Left lobe of liver (tissue), 2 donors: ENCODE data around the gene GTF2A1. TPM values are rescaled to one million over a fixed set of nuclear protein-coding genes. Genes with fewer than 3 reads are reported as not detected.

Experiments used
- ATAC-seq: fragments of 200-7000 bp; cut with Tn5 transposase; one replicate; pipeline ENCODE4 v1.9.1; 2020; ENCODE audit warnings: mild to moderate bottlenecking, moderate library complexity
- DNase-seq: peaks from one replicate; pipeline ENCODE4 v3.0.0-alpha.2; 2020; ENCODE audit warnings: low spot score
- total RNA-seq: library from RNA; stranded (reverse); gene quantifications from one replicate; pipeline ENCODE4 v1.2.1, GENCODE V29; 2021
- donor health status: DM: no; HTN: no; CAD: no; lungs with moderate emphysema.
- donor health status: DM: no; HTN: yes; CAD: no.

GTF2A1 gene
- total RNA-seq, 1 donor from 2014 or later, result 11.1 TPM

DNA sequence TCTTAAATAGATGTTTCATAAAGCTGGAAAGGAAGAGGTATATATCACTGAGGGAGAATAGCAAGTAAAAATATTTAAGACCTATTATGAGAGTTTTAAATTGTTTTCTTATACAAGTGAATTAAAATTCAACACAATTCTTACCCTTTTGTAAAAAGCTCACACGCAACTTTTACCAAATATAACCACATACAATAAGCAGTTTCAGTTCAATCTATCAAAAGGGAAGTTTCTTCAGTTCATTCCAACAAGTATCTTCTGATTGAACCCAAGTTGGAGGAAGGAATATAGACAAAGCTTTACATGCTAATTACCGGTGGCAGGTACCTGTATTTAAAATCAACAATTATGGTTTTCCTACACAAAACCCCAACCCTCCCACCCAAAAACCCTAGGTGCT, 41.1 kb downstream of the GTF2A1 start:
- DNase-seq (no peak), ATAC-seq (no peak)

DNA sequence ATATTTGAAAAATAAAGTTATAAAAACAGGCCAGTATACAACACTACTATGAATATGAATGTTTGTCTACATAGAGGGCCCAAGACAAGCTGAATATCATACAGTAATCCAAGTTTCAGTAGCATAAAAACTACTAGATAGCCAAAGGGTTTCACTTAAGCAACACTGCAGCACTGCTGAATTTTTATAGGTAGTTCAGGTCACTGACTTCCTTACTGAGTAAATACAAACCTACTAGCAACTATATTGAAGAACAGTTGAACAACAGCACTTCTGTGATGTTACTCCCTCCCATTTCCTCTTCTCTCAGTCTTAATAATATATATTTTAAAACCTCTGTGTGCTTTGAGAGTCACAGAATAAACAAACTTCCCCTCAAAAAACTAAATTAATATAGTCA, 42.7 kb downstream of the GTF2A1 start:
- ATAC-seq (peak; percentile 86), DNase-seq (no peak)

DNA sequence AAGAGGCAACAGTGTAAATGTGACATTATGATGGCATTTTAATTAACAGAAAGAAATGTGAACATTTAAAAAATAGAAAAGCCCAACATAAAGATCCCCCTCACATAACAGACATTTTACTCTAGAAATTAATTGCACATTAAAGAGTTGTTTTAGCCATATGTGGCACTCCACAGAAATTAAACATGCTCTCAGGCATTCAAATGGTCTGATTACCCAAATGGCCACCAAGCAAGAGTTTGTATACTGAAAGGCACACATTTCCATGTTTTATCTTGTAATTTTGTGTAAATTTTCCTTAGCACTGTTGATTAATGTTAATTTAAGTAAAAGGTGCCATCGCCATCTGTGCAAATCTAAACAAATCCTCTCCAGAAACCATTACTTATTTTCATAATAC, 43.5 kb downstream of the GTF2A1 start:
- ATAC-seq, result peak; percentile 19
- DNase-seq, result no peak

DNA sequence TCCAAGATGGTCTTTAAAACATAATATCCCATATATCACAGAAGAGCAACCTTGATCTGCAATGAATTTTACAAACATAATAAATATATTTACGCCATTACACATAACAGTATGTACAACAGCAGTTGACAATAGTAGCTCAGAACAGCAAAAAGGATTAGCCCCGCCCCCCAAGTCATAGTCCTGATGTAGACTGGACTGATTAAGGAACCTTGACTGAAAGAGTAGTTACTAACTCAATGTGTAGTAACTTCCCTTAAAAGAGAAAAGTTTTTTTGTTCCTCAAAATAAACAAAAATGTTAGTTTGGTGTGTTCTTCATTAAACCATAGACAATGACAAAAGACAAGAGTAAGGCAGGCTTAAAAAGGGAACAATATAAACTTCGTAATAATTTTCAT, 44.5 kb downstream of the GTF2A1 start:
- ATAC-seq (peak; percentile 33), DNase-seq (no peak)

DNA sequence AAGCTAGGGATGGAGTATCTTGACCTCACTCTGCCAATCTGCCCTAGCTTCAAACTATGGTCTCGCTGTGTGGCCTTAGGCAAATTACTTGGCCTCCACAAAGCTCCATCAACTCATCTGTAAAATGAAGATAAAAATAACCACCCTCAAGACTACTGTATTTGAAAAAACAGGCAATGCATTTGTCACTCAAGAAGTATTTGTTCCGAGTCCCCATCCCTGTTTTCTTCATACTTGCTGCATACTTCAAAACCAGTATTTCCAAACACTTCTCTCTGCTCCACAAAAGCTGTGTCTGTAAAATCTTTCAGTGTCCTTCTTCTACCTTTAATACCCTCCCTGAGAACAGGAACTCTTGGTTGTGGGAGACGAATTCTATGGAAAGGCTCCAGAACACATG, 47.9 kb downstream of the GTF2A1 start:
- DNase-seq (no peak), ATAC-seq (no peak)

DNA sequence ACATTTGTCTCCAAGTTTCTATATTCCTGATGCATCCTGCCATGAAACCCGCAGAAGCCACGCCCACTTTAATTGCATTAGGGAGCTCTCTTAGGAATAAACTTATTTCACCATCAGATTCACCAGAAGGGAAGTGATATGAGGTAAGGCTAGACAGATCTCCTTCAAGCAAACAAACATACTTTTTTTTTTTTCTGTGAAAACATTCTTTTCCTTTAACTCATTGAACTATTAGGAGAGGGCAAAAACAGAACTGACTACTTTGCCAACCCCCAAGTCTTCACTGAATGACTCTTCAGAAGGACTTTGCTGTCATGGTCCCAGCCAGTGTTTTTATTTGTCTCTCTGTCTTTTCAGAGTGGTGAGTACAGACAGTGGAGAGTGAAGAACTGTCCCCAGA, 48.4 kb downstream of the GTF2A1 start:
- ATAC-seq (no peak), DNase-seq (no peak)

DNA sequence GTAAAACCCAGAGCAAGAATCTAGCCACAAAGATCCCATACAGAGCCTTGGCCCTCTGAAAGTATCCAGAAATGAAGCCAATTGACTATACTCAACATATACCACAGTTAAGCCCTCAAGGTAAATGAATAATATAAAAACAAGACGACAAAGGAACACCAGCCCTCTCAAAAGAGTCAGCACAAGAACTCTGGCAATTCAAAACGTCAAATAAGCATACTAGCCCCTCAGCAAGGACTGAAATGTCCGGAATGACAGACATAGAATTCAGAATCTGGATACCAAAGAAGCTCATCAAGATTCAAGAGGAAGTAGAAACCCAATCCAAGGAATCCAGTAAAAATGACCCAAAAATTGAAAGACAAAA, 49.9 kb downstream of the GTF2A1 start:
- no peak for DNase-seq
- no peak for ATAC-seq

DNA sequence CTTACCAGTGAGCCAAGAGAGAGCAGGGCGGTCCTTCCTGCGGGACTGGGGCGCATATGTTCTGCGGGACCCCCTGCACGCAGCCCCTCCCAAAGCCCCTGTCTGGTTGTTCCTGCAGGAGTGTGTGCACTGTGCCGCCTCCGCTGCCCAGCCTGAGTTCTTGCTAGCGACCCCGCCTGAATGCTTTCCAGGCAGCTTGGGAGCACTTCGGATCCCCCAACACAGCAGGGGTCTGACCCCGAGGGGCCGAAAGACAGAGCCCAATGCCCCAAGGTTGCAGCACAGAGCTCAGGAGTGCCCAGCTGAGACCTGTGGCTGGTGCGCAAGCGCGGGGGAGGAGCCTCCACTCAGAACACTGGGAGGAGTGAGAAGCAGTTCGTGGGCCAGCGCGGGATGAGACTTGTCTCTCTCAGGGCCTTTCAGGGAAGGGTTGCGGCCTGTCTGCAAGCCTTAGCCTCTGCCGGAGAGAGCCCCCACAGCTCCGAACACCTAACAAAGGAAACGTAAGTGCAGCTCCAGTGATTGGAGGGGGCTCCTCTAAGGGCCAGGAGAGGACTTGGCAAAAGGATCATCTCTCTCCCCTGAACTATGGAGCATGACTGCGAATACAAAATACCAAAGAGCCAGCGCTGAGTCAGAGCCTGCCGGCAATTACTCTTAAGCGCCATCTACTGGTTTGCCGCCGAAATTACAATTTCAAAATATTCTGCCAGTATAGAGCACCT, 50.5 kb downstream of the GTF2A1 start:
- ATAC-seq (peak; percentile 95), DNase-seq (peak; percentile 94)

DNA sequence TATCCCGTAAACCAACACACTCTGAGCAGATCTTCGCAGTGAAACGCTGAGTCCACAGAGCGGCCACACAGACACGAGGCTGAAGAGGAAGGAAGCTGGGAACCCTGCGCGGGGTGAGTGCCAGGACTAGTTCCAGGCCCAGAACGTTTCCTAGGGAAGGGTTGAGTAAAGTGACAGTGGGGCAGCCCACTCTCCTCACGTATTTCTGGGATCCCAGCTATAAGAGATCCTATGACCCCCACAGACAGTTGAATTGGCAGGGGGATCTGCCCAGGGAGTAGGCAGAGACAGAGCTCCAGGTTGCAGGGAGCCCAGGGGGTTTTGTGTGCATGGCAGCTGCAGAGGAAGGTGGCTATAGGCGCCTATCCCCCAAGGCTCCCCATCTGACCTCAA, 51.1 kb downstream of the GTF2A1 start:
- peak; percentile 70 for ATAC-seq
- DNase-seq, result peak; percentile 74

DNA sequence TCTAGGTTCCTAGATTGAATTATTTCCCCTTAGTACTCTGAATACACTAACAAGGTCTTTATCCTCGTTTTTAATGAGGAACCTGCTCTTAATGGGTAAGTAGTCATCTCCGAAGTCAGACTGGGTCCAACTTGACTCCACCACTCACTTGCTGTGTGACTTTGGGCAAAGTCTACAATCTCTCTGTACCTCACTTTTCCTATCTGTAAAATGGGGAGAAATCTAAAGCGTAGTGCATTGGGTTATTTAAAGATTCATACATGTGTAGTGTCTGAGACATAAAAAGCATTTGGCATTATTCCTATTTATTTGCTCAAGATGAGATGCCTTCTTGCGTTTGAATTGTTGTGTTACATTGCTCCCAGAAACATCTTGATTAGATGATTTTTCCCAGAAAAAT, 51.5 kb downstream of the GTF2A1 start:
- no peak for DNase-seq
- no peak for ATAC-seq

DNA sequence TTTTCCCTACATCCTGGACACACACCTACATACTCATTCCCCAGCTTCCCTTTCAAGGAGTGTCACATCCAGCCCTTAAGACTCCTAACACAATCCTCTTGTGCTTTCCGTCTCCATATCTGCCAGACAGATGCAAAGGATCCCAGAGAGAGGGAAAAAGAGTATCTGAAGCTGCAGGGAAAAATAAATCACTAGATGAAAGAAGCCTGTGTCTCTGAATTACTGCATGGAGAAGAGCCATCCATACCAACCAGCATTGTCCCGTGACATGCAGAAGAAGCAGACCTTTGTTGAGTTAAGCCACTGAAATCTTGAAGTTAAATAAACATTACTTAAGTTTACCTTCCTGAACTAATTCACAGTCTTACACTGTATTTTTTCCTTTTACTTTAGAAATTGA, 54.6 kb downstream of the GTF2A1 start:
- DNase-seq, result no peak
- ATAC-seq, result no peak

DNA sequence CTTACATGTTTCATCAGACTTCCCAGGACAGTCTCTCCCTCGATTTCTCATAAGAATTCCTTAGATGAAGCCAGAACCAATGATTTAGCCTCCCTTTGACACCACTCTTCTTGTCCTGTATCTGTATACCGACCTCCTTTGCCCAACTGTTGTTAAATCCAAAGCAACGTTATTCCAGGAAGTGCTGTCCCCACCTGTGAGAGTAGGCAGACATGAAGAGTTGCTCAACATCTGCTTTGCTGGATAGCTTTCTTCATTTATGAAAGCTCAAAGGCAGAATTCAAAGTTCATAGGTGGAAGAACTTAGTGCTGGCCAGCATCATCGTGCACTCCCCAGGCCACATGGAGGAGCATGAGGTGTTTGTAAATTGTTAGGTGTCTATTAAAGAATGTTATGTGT, 55.6 kb downstream of the GTF2A1 start:
- ATAC-seq (peak; percentile 59), DNase-seq (peak; percentile 63)

DNA sequence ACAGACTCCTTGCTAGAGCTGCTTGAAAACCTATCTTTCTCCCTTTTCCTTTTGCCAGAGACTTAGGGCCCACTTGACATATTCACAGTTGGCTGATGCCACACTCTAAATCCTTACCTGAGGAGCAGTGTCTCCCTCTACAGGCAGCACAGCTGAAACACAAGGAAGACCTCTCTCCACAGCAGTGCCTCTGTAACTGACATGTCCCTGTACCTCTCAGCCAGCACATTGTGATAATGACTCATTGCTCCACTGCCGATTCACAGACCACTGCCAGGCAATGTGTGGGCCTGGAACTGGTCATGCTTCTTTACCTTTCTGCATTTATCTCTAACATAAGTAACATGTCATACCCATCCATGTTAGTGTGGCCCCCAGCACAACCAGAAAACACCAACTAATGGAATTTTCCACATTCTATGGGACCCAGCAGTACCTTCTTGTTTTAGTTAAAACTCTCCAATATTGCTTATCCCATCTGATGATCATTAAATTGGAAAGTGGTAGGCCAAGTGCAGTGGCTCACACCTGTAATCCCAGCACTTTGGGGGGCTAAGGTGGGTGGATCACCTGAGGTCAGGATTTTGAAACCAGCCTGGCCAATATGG, 56.5 kb downstream of the GTF2A1 start:
- peak; percentile 79 for DNase-seq
- ATAC-seq, result peak; percentile 90

DNA sequence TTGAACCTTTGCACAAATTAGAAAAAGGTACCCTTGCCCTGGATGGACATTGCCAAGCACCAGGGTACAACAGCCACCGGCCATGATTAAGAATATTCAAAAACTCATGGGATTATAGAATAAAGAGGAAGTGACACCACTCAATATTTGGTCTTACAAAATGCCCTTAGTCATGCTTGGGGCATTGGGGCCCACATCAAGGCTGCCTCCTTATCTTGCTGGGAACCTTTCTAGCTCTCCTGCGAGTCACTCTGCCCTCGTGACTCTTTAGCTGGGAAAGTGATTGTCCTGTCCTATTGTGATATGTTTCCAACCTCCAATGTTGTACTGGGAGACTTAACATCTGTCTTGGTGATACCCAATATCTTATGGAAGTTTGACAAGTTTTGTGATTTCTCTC, 57.8 kb downstream of the GTF2A1 start:
- DNase-seq (no peak), ATAC-seq (no peak)

DNA sequence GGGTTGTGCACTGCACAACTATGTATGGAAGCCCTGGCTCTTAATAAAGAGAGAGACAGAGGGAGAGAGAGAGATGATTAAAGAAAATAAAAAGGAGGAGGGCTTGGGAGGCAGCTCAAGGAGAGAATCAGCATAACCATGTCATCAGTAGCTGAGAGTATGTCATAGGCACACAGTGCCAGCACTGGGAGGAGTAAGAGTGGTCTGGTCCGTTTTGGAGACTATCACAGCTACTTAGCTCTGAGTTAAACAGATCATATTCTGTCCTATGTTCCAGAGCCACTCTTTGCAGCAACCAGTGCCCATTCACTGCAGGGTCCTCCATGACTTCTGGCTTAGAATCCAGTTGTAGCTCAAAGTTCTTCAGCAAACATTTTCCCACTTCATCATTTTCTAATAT, 59.0 kb downstream of the GTF2A1 start:
- ATAC-seq, result no peak
- no peak for DNase-seq

DNA sequence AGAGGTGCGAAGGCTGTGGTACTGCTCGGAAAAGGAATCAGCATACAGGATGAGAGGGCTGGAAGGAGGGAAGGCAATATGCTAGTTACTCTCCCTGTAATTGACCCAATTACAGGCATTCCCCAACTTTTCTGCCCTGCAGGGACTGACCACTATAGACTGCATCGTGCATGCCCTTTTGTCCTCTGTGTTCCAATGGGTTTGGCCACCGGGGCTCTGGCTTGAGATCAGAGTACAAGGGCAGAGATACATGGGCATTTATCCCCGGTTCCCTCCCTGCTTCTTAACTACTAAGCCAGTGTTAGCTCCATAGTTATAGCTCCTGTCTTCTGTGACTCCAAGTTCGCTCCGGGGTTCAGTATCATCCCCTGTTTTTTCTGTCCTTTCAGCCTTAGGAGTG, 59.7 kb downstream of the GTF2A1 start:
- DNase-seq, result peak; percentile 65
- ATAC-seq, result peak; percentile 64

DNA sequence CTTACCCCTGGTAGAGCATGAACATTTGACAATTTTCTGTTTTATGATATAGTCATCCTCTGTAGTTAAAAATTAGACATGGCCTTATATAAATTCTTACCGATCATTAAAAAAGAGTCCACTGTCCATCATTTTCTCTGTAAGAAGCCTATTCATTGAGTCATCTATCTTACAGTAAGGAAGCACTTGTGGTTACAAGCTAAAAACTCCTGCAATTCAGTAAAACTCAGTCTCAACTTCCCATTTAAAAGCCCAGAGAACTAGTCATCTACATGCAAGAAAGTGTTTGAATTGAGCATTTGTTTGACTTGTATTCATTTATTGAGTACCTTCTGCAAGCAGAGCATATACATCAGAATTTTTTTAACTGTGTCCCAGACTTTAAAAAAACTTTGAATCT, 63.3 kb downstream of the GTF2A1 start:
- ATAC-seq (no peak), DNase-seq (no peak)

DNA sequence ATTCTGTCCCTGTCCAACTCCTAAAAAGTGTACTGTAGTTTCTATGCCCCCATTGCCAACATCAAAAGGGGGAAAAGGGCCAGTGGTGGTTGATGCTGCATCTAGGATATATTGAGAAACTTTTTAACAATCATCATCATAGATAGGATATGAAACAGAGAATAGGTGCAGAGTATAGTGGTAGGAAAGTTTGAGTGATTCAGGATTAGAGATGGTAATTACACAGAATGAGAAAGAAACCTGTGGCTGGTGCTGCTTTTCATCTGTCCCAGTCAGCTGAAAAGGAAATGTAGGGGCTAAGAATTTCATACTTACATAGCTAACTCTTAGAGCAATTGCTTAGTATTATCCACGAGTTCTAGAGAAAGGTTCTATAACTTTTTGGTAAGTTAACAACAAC, 67.6 kb downstream of the GTF2A1 start:
- no peak for DNase-seq
- ATAC-seq, result no peak

DNA sequence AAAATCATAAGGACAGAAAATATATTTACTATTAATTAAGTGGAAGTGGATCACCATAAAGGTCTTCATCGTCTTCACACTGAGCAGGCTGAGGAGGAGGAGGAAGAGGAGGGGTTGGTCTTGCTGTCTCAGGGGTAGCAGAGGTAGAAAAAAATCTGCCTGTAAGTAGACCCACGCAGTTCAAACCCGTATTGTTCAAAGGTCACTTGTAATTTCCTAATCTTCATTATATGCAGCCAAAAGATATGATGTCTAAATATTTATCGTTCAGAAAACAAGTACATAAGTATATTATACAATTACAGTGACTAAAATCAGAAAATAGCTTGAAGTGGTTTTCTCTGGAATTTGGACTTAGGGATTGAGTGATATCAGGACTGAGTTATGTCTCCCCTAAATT, 72.1 kb downstream of the GTF2A1 start:
- peak; percentile 73 for ATAC-seq
- no peak for DNase-seq

DNA sequence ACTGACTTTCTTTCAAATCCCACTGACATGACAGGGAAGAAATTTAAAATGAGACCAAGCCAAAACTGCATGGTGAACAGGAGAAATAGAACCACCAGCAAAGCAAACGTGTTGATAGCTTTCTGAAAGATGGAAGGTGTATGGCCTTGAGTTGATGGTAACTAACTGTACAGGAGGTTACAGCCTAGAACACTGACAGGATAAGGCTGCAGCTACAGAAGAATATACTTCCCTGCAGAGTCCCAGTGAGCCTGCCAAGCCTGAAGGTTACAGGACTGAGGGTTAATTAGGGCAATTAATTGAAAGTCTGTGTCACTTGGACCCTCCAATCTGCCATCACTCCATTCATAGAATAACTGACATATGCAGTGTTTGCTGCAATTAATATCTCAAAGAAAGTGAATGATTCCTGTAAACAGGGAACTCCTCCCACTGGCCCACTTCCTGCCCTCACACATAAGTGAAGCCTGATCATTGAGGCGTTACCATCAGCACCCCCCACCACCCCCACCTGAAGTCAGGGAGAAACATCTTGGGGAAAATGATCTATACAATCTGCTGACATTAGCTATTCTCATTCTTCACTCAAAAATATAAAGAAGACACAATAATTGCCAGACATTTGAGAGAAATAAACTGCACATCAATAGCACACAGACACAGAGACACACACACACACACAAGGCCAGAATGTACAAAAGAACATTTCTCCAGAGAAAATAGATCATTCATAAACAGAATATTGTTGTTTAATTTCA, 73.4 kb downstream of the GTF2A1 start:
- ATAC-seq, result peak; percentile 29
- DNase-seq, result no peak

DNA sequence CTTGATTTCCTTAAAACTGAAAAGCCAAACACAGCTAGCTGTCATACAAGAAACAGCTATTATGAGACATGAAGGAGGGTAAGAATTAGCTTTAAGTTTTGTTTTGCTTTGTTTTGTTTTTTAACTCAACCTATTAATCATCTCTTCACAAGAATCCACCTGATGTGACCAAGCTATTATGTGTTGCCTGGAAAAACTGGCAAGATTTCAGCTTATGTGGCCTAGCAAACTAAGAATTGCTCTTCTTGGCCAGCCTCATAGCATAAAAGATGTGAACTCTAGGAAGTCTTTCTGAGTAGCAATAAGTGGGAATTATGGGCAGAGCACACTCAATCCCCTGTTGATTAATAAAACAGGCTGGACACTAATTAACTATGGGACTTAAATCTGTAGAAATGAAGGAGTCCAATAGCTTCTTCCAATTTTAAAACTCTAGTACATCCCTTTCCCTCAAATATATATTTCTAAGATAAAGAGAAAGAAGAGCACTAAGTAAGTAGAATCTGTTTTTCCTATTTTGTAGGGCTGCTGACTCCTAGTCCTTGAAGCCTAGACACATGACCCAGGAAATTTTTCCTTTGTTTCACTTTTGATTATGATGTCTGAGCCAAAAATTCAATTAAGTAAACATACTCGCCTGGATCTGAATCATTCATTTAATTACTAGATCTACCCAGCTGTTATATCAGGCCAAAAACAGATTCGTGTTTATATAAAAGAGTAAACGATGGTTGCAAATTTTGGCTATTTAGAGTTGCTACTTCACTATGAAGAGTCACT, 75.7 kb downstream of the GTF2A1 start:
- no peak for DNase-seq
- ATAC-seq, result peak; percentile 39

DNA sequence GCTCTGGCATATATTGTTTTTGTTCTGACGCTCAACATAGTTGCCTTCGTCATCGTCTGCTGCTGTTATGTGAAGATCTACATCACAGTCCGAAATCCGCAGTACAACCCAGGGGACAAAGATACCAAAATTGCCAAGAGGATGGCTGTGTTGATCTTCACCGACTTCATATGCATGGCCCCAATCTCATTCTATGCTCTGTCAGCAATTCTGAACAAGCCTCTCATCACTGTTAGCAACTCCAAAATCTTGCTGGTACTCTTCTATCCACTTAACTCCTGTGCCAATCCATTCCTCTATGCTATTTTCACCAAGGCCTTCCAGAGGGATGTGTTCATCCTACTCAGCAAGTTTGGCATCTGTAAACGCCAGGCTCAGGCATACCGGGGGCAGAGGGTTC, 77.0 kb downstream of the GTF2A1 start:
- ATAC-seq (no peak), DNase-seq (no peak)
